Esophagus squamous epithelium (tissue), 5 donors: ENCODE data around the gene ANKRD29. TPM values are rescaled to one million over a fixed set of nuclear protein-coding genes. Genes with fewer than 3 reads are reported as not detected.

Experiments
- DNase-seq: peaks from one replicate; lab custom pipeline; 2025; lab: John Stamatoyannopoulos, UW
- H3K27ac ChIP-seq, 4 donors: fragments of 200-600 bp; sonication (generic); one replicate each; pipeline ENCODE4 v1.5.1; 2016 to 2019; ENCODE audit warnings: mild to moderate bottlenecking in 1 of 4
- H3K27me3 ChIP-seq, 4 donors: fragments of 200-600 bp; sonication (generic); 1 replicate in 3 of 4; 2 replicates in 1 of 4; pipeline versions ENCODE4 v1.5.1 to v1.6.0; 2017 to 2021; ENCODE audit warnings: antibody characterized with exemption in 1 of 4
- H3K36me3 ChIP-seq, 3 donors: fragments of 200-600 bp; sonication (generic); one replicate each; pipeline ENCODE4 v1.5.1; 2016 to 2019
- H3K4me1 ChIP-seq, 3 donors: fragments of 200-600 bp; sonication (generic); one replicate each; pipeline ENCODE4 v1.5.1; 2017 to 2019
- H3K4me3 ChIP-seq, 4 donors: fragments of 200-600 bp; sonication (generic); 1 replicate in 3 of 4; 2 replicates in 1 of 4; pipeline ENCODE4 v1.5.1; 2016 to 2019; ENCODE audit warnings: mild to moderate bottlenecking in 2 of 4, moderate library complexity in 1 of 4
- H3K9me3 ChIP-seq, 3 donors: fragments of 200-600 bp; sonication (generic); one replicate each; pipeline ENCODE4 v1.5.1; 2016 to 2019
- POLR2A ChIP-seq, 4 donors: fragments of 450-650 bp; IDR thresholded peaks; one replicate each; pipeline ENCODE4 v1.6.1; 2017; ENCODE audit warnings: antibody characterized with exemption in 4 of 4, mild to moderate bottlenecking in 4 of 4, moderate library complexity in 3 of 4
- WGBS, 2 donors: methylation state at CpG; one replicate each; pipeline ENCODE4 v1.1.5; 2018; 5-methylcytosine and 5-hydroxymethylcytosine counted together
- intact Hi-C: fragments of 100-400 bp; cut with DNase I; formaldehyde crosslinking; loops from one replicate; pipeline ENCODE4 v1.15.0; 2022
- total RNA-seq, 4 donors: library from RNA; depleted of rRNA; stranded (reverse); fragments of >200 nt; gene quantifications; one replicate each; pipeline ENCODE4 v1.1.0, GENCODE V29; 2016
- TF ChIP-seq, protein P1 (sequence below), 6 experiments: fragments of 450-650 bp in 4 of 6; fragments of 200-600 bp in 2 of 6; sonication (generic) in 2 of 6; IDR thresholded peaks; one replicate each; pipeline ENCODE4 v1.5.1; 2016 to 2019; ENCODE audit warnings: antibody characterized with exemption in 6 of 6, mild to moderate bottlenecking in 4 of 6, moderate library complexity in 4 of 6
- donor health status: DM: yes; HTN: yes; CAD: no.

Gene ANKRD29
- total RNA-seq, 4 donors from 2014 or later = 2.9 to 10.8 (median 9.2) TPM

DNA sequence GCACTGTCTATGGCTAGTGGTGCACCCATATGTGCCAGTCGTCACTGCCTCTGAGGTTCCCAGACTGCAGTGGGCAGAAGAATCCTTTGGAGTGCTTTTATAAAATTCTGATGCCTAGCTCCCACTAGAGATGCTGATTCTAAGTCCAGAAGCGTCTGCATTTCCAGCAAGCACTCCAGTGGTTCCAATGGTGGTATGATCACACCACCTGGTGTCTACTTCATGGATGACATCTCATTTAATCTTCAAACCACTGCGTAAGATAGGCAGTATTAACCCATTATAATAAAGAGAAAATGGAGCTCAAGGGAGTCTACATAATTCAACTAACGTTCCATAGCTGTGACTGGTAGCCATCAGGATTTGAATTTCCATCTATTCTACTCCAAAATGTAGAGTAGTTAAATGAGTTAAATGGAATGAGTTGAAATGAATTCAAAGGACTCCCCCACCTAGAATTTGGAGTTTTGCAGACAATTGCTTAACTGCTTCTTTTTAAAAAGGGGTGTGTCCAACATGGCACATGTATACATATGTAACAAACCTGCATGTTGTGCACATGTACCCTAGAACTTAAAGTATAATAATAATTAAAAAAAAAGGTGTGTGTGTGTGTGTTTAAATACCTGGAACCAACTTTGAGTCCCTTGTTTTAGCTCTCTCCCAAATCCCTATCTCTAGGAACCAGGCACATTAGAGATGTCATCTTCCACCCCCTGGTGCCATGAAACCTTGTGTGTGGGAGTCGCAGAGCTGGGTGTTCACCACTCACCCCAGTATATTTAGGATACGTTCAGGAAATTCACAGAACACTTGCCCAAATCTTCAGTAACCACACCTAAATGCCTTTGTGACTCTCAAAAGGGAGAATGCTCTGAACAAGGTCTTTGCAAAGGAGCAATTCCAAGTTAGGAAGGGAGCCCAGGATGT, 40.6 kb upstream of the ANKRD29 start:
- TF ChIP-seq, protein P1, sequence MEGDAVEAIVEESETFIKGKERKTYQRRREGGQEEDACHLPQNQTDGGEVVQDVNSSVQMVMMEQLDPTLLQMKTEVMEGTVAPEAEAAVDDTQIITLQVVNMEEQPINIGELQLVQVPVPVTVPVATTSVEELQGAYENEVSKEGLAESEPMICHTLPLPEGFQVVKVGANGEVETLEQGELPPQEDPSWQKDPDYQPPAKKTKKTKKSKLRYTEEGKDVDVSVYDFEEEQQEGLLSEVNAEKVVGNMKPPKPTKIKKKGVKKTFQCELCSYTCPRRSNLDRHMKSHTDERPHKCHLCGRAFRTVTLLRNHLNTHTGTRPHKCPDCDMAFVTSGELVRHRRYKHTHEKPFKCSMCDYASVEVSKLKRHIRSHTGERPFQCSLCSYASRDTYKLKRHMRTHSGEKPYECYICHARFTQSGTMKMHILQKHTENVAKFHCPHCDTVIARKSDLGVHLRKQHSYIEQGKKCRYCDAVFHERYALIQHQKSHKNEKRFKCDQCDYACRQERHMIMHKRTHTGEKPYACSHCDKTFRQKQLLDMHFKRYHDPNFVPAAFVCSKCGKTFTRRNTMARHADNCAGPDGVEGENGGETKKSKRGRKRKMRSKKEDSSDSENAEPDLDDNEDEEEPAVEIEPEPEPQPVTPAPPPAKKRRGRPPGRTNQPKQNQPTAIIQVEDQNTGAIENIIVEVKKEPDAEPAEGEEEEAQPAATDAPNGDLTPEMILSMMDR (IDR thresholded peaks at IDR 0.05) = peak; percentile 22 to 83 (median 66)
- TF ChIP-seq POLR2A (IDR thresholded peaks at IDR 0.05) = no peak
- intact Hi-C loops = loop anchor here (5.0 kb wide), 1 partner anchor 81 kb away; no protein-coding TSS in a partner anchor
- no peak for DNase-seq
- H3K4me3 ChIP-seq = no peak overlapping the region
- no peak overlapping the region for H3K27ac ChIP-seq
- 45 to 48% methylated on average over 6 of the region's 6 CpGs for WGBS, 2 donors
- H3K27me3 ChIP-seq = no peaks in the 10 kb centered on the region
- peaks cover 0 to 7% (median 0%) of the 10 kb centered on the region in 3 donors for H3K9me3 ChIP-seq
- H3K36me3 ChIP-seq = no peaks in the 10 kb centered on the region
- H3K4me1 ChIP-seq = peaks cover 0 to 6% (median 0%) of the 10 kb centered on the region in 3 donors

DNA sequence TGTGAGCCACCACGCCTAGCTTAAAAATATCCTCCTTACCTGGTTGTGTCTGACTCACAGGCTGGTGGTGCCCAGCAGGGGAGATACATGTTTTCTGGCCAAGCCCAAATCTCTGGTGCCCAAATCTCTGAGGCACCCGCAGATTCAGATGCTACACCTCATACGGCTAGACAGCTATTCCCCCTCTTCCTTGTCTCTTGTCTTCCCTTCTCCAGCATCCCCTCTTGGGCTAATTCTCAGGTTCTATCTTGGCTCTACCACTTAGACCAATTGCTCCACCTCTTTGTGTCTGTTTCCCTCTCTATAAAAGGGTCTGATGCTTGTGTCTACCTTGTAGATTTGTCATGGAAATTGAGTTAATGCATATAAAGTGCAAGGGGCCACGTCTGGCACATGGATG, 39.9 kb upstream of the ANKRD29 start:
- no peak for DNase-seq
- H3K4me1 ChIP-seq = peaks cover 0 to 6% (median 0%) of the 10 kb centered on the region in 3 donors
- H3K27ac ChIP-seq = no peak overlapping the region
- intact Hi-C loops = loop anchor here (5.0 kb wide), 1 partner anchor 80 kb away; no protein-coding TSS in a partner anchor
- no peak for TF ChIP-seq POLR2A (IDR thresholded peaks at IDR 0.05)
- TF ChIP-seq, protein P1 (IDR thresholded peaks at IDR 0.05) = no peak
- H3K36me3 ChIP-seq = no peaks in the 10 kb centered on the region
- WGBS, 2 donors = 64 to 69% methylated on average over 4 of the region's 4 CpGs
- peaks cover 0 to 7% (median 0%) of the 10 kb centered on the region in 3 donors for H3K9me3 ChIP-seq
- no peak overlapping the region for H3K4me3 ChIP-seq
- H3K27me3 ChIP-seq = no peaks in the 10 kb centered on the region

DNA sequence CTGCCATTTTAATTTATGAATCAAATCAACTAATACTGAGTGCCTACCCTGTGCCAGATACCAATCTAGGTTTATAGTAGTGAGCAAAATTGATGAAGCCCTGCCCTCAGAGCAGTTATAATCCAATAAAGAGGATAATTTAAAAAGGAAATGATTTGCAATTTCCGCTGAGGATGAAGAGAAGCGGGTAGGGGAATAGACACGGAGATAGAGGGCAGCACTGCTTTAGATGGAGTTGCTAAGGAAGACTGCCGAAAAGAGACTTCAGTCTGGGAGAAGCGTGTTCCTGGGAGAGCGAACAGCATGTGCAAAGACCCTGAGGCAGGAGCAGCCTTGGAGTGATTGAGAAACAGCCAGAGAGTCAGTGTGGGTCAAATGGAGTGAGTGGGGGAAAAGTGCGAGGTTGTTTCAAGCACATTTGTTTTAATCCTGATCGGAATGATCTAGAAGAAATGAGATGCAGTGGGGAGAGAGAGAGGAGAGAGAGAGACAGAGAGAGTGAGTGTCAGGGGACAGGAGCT, 38.9 kb upstream of the ANKRD29 start:
- H3K4me3 ChIP-seq = no peak overlapping the region
- 90 to 95% methylated on average over 8 of the region's 8 CpGs for WGBS, 2 donors
- no peak overlapping the region for H3K27ac ChIP-seq
- no peaks in the 10 kb centered on the region for H3K36me3 ChIP-seq
- no peak for DNase-seq
- no peaks in the 10 kb centered on the region for H3K9me3 ChIP-seq
- peaks cover 0 to 8% (median 0%) of the 10 kb centered on the region in 3 donors for H3K4me1 ChIP-seq
- TF ChIP-seq, protein P1 (IDR thresholded peaks at IDR 0.05) = no peak
- TF ChIP-seq POLR2A (IDR thresholded peaks at IDR 0.05) = no peak
- intact Hi-C loops = loop anchor here (5.0 kb wide), 1 partner anchor 79 kb away; no protein-coding TSS in a partner anchor
- H3K27me3 ChIP-seq = no peaks in the 10 kb centered on the region

DNA sequence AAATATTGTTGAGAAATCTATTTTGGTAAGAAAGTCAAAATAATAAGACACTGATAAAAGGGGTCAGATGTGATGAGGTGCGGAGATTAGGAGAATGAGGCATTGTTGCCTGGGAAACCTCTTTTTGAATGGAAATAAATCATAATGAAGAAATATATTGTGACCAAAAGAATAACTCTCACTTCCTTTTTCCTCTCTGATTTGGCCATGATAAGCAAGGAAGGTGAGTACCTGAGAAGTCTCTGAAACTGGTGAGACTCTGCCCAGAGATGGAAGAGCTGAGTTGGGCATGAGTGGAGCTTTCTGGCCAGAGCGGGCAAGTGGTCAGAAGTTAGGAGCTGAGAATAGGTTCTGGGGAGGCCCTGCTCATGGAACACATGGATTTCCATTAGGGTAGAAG, 38.3 kb upstream of the ANKRD29 start:
- intact Hi-C loops = loop anchor here (5.0 kb wide), 1 partner anchor 79 kb away; no protein-coding TSS in a partner anchor
- 70 to 74% methylated on average over 2 of the region's 2 CpGs for WGBS, 2 donors
- H3K27me3 ChIP-seq = no peaks in the 10 kb centered on the region
- peaks cover 0 to 14% (median under 1%) of the 10 kb centered on the region in 3 donors for H3K4me1 ChIP-seq
- H3K4me3 ChIP-seq = no peak overlapping the region
- no peaks in the 10 kb centered on the region for H3K9me3 ChIP-seq
- no peak overlapping the region for H3K27ac ChIP-seq
- TF ChIP-seq, protein P1 (IDR thresholded peaks at IDR 0.05) = no peak
- no peak for TF ChIP-seq POLR2A (IDR thresholded peaks at IDR 0.05)
- DNase-seq = no peak
- H3K36me3 ChIP-seq = no peaks in the 10 kb centered on the region
